H1 (cell line): Measurements from ENCODE around the gene ZNHIT3. TPM values are rescaled to one million over a fixed set of nuclear protein-coding genes. Genes with fewer than 3 reads are reported as not detected.
"Not testable (repeated sequence)": the region's sequence is repeated elsewhere in the genome, so short reads cannot be mapped to it uniquely, and the experiment has no call there.

Source experiments
- CTCF ChIA-PET: fragments of 300-600 bp; sonication (Branson Sonifier 250); formaldehyde crosslinking; loops from one replicate; lab custom pipeline; 2021; ENCODE audit not compliant: partially characterized antibody; lab: Charles Lee
- POLR2A ChIA-PET: fragments of 300-600 bp; sonication (Branson Sonifier 250); formaldehyde crosslinking; loops from one replicate; lab custom pipeline; 2021; ENCODE audit warnings: inconsistent platforms; ENCODE audit not compliant: partially characterized antibody; lab: Charles Lee
- DNase-seq, 2 experiments: peaks; one replicate each; pipeline versions ENCODE4 v3.0.0 to v3.0.0-alpha.2; 2010 to 2022; ENCODE audit warnings: low spot score in 2 of 2, low read depth in 1 of 2, mixed read lengths in 1 of 2
- FAIRE-seq: peaks from 2 replicates; lab custom pipeline; 2011; peaks lifted over from hg19 to GRCh38; lab: Jason Lieb, UNC
- H2AFZ ChIP-seq: 2 replicates; pipeline ENCODE4 v1.8.1; 2012; ENCODE audit warnings: low read length, inconsistent platforms
- H2AK5ac ChIP-seq: 2 replicates; pipeline ENCODE4 v1.6.1; 2013; ENCODE audit warnings: low read depth, low read length
- H2BK120ac ChIP-seq: replicated peaks from 2 replicates; pipeline ENCODE3; 2013; ENCODE audit warnings: low read depth, low read length, inconsistent platforms
- H2BK12ac ChIP-seq: 2 replicates; pipeline ENCODE4 v1.6.1; 2013; ENCODE audit warnings: low read depth, low read length
- H2BK15ac ChIP-seq: 2 replicates; pipeline ENCODE4 v1.6.1; 2013; ENCODE audit warnings: low read length
- H2BK20ac ChIP-seq: 2 replicates; pipeline ENCODE4 v1.6.1; 2013; ENCODE audit warnings: low read length
- H2BK5ac ChIP-seq: 2 replicates; pipeline ENCODE4 v1.6.1; 2013; ENCODE audit warnings: low read depth, low read length
- H3K14ac ChIP-seq: 2 replicates; pipeline ENCODE4 v1.6.1; 2013; ENCODE audit warnings: inconsistent platforms; ENCODE audit not compliant: insufficient read length
- H3K18ac ChIP-seq: 2 replicates; pipeline ENCODE4 v1.6.1; 2013; ENCODE audit warnings: low read length; ENCODE audit errors: extremely low read depth
- H3K23ac ChIP-seq: 2 replicates; pipeline ENCODE4 v1.6.1; 2013; ENCODE audit warnings: inconsistent platforms; ENCODE audit not compliant: insufficient read length
- H3K23me2 ChIP-seq: 2 replicates; pipeline ENCODE4 v1.6.1; 2013; ENCODE audit warnings: low read depth, low read length
- H3K27ac ChIP-seq: 2 replicates; pipeline ENCODE4 v1.6.1; 2011; ENCODE audit warnings: low read depth, low read length, inconsistent platforms
- H3K27me3 ChIP-seq, 4 experiments: replicated peaks in 1 of 4; 1 replicate in 1 of 4; 2 replicates in 3 of 4; pipeline versions ENCODE4 v1.6.1 to v1.8.1; 2011 to 2013; ENCODE audit warnings: low read length in 3 of 4, mild to moderate bottlenecking in 3 of 4, inconsistent platforms in 2 of 4, mixed read lengths in 2 of 4, moderate library complexity in 1 of 4; ENCODE audit not compliant: control insufficient read depth in 3 of 4, insufficient read depth in 3 of 4; ENCODE audit errors: extremely low read depth in 1 of 4
- H3K36me3 ChIP-seq, 4 experiments: 2 replicates each; pipeline versions ENCODE4 v1.6.1 to v1.8.1; 2011 to 2013; ENCODE audit warnings: mild to moderate bottlenecking in 4 of 4, low read length in 3 of 4, moderate library complexity in 2 of 4, control low read depth in 1 of 4, inconsistent platforms in 1 of 4; ENCODE audit not compliant: insufficient read depth in 4 of 4, control insufficient read depth in 2 of 4
- H3K4ac ChIP-seq: replicated peaks from 2 replicates; pipeline ENCODE3; 2013; ENCODE audit warnings: low read length, low read depth, mixed read lengths, inconsistent platforms; ENCODE audit not compliant: insufficient read length
- H3K4me1 ChIP-seq, 4 experiments: replicated peaks in 1 of 4; 1 replicate in 1 of 4; 2 replicates in 3 of 4; pipeline versions ENCODE4 v1.6.1 to v1.8.1; 2011 to 2013; ENCODE audit warnings: low read length in 3 of 4, inconsistent platforms in 2 of 4, mixed read lengths in 1 of 4; ENCODE audit not compliant: insufficient read depth in 4 of 4, control insufficient read depth in 3 of 4
- H3K4me2 ChIP-seq, 2 experiments: 2 replicates each; pipeline versions ENCODE4 v1.6.1 to v1.8.1; 2011 to 2013; ENCODE audit warnings: low read depth in 2 of 2, low read length in 2 of 2, control low read depth in 1 of 2, inconsistent platforms in 1 of 2, mild to moderate bottlenecking in 1 of 2; ENCODE audit not compliant: insufficient read depth in 1 of 2
- H3K4me3 ChIP-seq, 4 experiments: fragments of 200-600, 300-600 bp in 1 of 4; sonication (generic), shearing (Covaris generic), sonication (Bioruptor Twin) in 1 of 4; 2 replicates each; pipeline versions ENCODE4 v1.5.1 to v1.8.1; 2011 to 2016; ENCODE audit warnings: low read length in 4 of 4, low read depth in 3 of 4, control low read depth in 2 of 4, inconsistent platforms in 2 of 4, mild to moderate bottlenecking in 2 of 4, mixed read lengths in 1 of 4, moderate library complexity in 1 of 4; ENCODE audit not compliant: insufficient read depth in 2 of 4; ENCODE audit errors: extremely low read depth in 1 of 4
- H3K56ac ChIP-seq: replicated peaks from 2 replicates; pipeline ENCODE3; 2013; ENCODE audit warnings: low read depth, mild to moderate bottlenecking, mixed read lengths, low read length, inconsistent platforms; ENCODE audit not compliant: insufficient read length
- H3K79me1 ChIP-seq: 2 replicates; pipeline ENCODE4 v1.6.1; 2013; ENCODE audit warnings: low read depth, low read length, control low read depth
- H3K79me2 ChIP-seq, 2 experiments: 2 replicates each; pipeline versions ENCODE4 v1.6.1 to v1.8.1; 2012 to 2013; ENCODE audit warnings: low read length in 2 of 2, mild to moderate bottlenecking in 2 of 2, inconsistent platforms in 1 of 2; ENCODE audit not compliant: insufficient read depth in 2 of 2, control insufficient read depth in 1 of 2
- H3K9ac ChIP-seq, 4 experiments: replicated peaks in 1 of 4; 1 replicate in 1 of 4; 2 replicates in 3 of 4; pipeline versions ENCODE4 v1.6.1 to v1.8.1; 2011 to 2013; ENCODE audit warnings: low read depth in 3 of 4, low read length in 3 of 4, control low read depth in 2 of 4, mild to moderate bottlenecking in 2 of 4, moderate library complexity in 2 of 4, inconsistent platforms in 1 of 4; ENCODE audit errors: extremely low read depth in 1 of 4
- H3K9me3 ChIP-seq, 2 experiments: 2 replicates each; pipeline versions ENCODE4 v1.6.1 to v1.8.1; 2012 to 2013; ENCODE audit warnings: mild to moderate bottlenecking in 2 of 2, moderate library complexity in 2 of 2, control low read depth in 1 of 2, inconsistent platforms in 1 of 2, low read depth in 1 of 2, low read length in 1 of 2, mixed read lengths in 1 of 2; ENCODE audit not compliant: insufficient read depth in 2 of 2
- H4K20me1 ChIP-seq, 2 experiments: replicated peaks in 1 of 2; 2 replicates each; pipeline versions ENCODE3 to v1.8.1; 2011 to 2013; ENCODE audit warnings: inconsistent platforms in 2 of 2, low read length in 2 of 2, mild to moderate bottlenecking in 1 of 2; ENCODE audit not compliant: insufficient read depth in 2 of 2, control insufficient read depth in 1 of 2
- H4K5ac ChIP-seq: 2 replicates; pipeline ENCODE4 v1.6.1; 2013; ENCODE audit warnings: low read length, low read depth, mixed read lengths, inconsistent platforms; ENCODE audit not compliant: insufficient read length
- H4K8ac ChIP-seq: 2 replicates; pipeline ENCODE4 v1.8.0; 2013; ENCODE audit warnings: mild to moderate bottlenecking, moderate library complexity, low read length, inconsistent platforms; ENCODE audit not compliant: insufficient read depth; ENCODE audit errors: extremely low read depth
- H4K91ac ChIP-seq: replicated peaks from 2 replicates; pipeline ENCODE3; 2013; ENCODE audit warnings: low read length, mixed read lengths, inconsistent platforms; ENCODE audit not compliant: insufficient read length
- GABPA ChIP-seq: IDR thresholded peaks from 2 replicates; pipeline ENCODE4 v1.6.1; 2011; ENCODE audit warnings: mild to moderate bottlenecking, low read length, moderate library complexity, borderline replicate concordance; ENCODE audit not compliant: insufficient read depth
- SP2 ChIP-seq: IDR thresholded peaks from 2 replicates; pipeline ENCODE4 v1.6.1; 2012; ENCODE audit warnings: mild to moderate bottlenecking, low read length, inconsistent platforms
- SUZ12 ChIP-seq: fragments of 200-600 bp; sonication (generic); IDR thresholded peaks from 2 replicates; pipeline ENCODE4 v1.6.1; 2012; ENCODE audit warnings: mild to moderate bottlenecking, inconsistent platforms, low read length, moderate library complexity, mixed read lengths
- TBP ChIP-seq: IDR thresholded peaks from 2 replicates; pipeline ENCODE4 v1.6.1; 2011; ENCODE audit warnings: low read depth, low read length, improper control_type of control experiment
- YY1 ChIP-seq: IDR thresholded peaks from 2 replicates; pipeline ENCODE4 v1.6.1; 2011; ENCODE audit warnings: low read depth, mild to moderate bottlenecking, low read length
- WGBS, 2 experiments: shearing (Covaris generic) in 1 of 2; methylation state at CpG; one replicate each; pipeline versions ENCODE4 v1.1.6 to v1.1.7; 2013 to 2015; ENCODE audit warnings: low lambda C conversion rate in 2 of 2, mixed read lengths in 2 of 2, inconsistent platforms in 1 of 2, low coverage in 1 of 2, missing lambda C conversion rate in 1 of 2; ENCODE audit not compliant: insufficient replicate concordance in 2 of 2, insufficient coverage in 1 of 2, insufficient read length in 1 of 2; ENCODE audit errors: extremely low coverage in 1 of 2, missing lambda C conversion rate in 1 of 2; 5-methylcytosine and 5-hydroxymethylcytosine counted together
- polyA plus RNA-seq, 7 experiments: library from polyadenylated mRNA; depleted of rRNA in 3 of 7; stranded (reverse) in 5 of 7; unstranded in 2 of 7; fragments of >200 nt in 5 of 7; fragments of 200-250 nt in 2 of 7; gene quantifications; 1 replicate in 5 of 7; 2 replicates in 1 of 7; 4 replicates in 1 of 7; pipeline versions ENCODE4 v1.2.1 to v1.2.3, GENCODE V29; 2011 to 2013; ENCODE audit warnings: missing spikeins in 2 of 7, mixed read lengths in 2 of 7
- total RNA-seq: library from RNA; stranded (reverse); fragmentation: NEBNext Ultra II Directional; extraction: Animal tissue kit (Norgen Biotek cat#: 25700); gene quantifications from 2 replicates; pipeline ENCODE4 v1.2.1, GENCODE V29; 2021

ZNHIT3 gene
- total and polyA plus RNA-seq, 2 of the 8 experiments (the other 6 are each of a cell fraction or from before 2014, with no cell fraction given) = 59.1 to 147 TPM

- TF ChIP-seq TBP = peak; percentile 38; the same call in 1 of the 2 replicates
- TF ChIP-seq SUZ12 = peak; percentile 56; the same call in 1 of the 2 replicates
- no peak for TF ChIP-seq SP2
- TF ChIP-seq GABPA = no peak
- no peak for TF ChIP-seq YY1
These were observed 3.6 kb upstream of the ZNHIT3 start (continued) for GRCh38 chr17:36482611-36483504.

- not testable (repeated sequence) for H3K4ac ChIP-seq, H3K9ac ChIP-seq, H3K27ac ChIP-seq, H3K4me2 ChIP-seq, H2BK15ac ChIP-seq, H2AFZ ChIP-seq, H2BK12ac ChIP-seq, H3K23ac ChIP-seq, H4K8ac ChIP-seq, H2AK5ac ChIP-seq, DNase-seq, H2BK120ac ChIP-seq, H3K56ac ChIP-seq, H3K36me3 ChIP-seq, H3K9me3 ChIP-seq, H3K79me1 ChIP-seq, H3K4me3 ChIP-seq, H3K18ac ChIP-seq, H2BK5ac ChIP-seq, H4K5ac ChIP-seq, H4K20me1 ChIP-seq, H3K14ac ChIP-seq, H4K91ac ChIP-seq, FAIRE-seq, H3K23me2 ChIP-seq
- POLR2A ChIA-PET = interaction anchor here (1.2 to 1.4 kb wide), 2 partner anchors 14 to 53 kb away, joined by 3 read pairs; no protein-coding TSS in a partner anchor
- WGBS, 2 experiments = 91% methylated on average over 7 of the region's 7 CpGs; no CpG with 5 or more reads in 1 of the 2 experiments
- H3K79me2 ChIP-seq = peaks cover 0 to 20% of the 10 kb centered on the region in 2 experiments; a peak in 2 of 4 replicates
- CTCF ChIA-PET = interaction anchor here (1.4 to 2.9 kb wide), 4 partner anchors 10 to 301 kb away, joined by 3 to 17 read pairs (median 10); no protein-coding TSS in a partner anchor
- peaks cover 15 to 31% (median 26%) of the 10 kb centered on the region in 4 experiments for H3K27me3 ChIP-seq
- H3K4me1 ChIP-seq = peaks cover 0 to 11% (median 9%) of the 10 kb centered on the region in 4 experiments; a peak in 5 of 7 replicates
- peak overlapping the region; percentile 86; the same call in 1 of the 2 replicates for H2BK20ac ChIP-seq
These were observed 2.5 kb upstream of the ZNHIT3 start for GRCh38 chr17:36484021-36484420.
